HG03575 (cell line): ENCODE results near the gene ATF3.
"Not testable (repeated sequence)": the region's sequence is repeated elsewhere in the genome, so short reads cannot be mapped to it uniquely, and the experiment has no call there.

ENCODE experiments used
- ATAC-seq: cut with Tn5 transposase; IDR thresholded peaks from one replicate; pipeline ENCODE4 v1.9.1; 2021; ENCODE audit not compliant: unreplicated experiment, insufficient number of reproducible peaks, low FRiP score; ENCODE audit errors: extremely low read depth

Gene ATF3

GRCh38 chr1:212641956-212642355, 33.4 kb downstream of the ATF3 start:
- ATAC-seq = no peak

GRCh38 chr1:212643877-212644276, 35.3 kb downstream of the ATF3 start:
- ATAC-seq = no peak

- ATAC-seq = no peak
These were observed 36.4 kb downstream of the ATF3 start for GRCh38 chr1:212644866-212645545.

GRCh38 chr1:212645546-212646543, 37.3 kb downstream of the ATF3 start:
- no peak for ATAC-seq

- ATAC-seq = no peak
These were observed 38.0 kb downstream of the ATF3 start for GRCh38 chr1:212646588-212646987.

GRCh38 chr1:212647004-212647403, 38.4 kb downstream of the ATF3 start:
- no peak for ATAC-seq

GRCh38 chr1:212648431-212648830, 39.9 kb downstream of the ATF3 start:
- no peak for ATAC-seq

- ATAC-seq = no peak
These were observed 40.5 kb downstream of the ATF3 start for GRCh38 chr1:212649020-212649419.

- no peak for ATAC-seq
These were observed 41.7 kb downstream of the ATF3 start for GRCh38 chr1:212650228-212650627.

- no peak for ATAC-seq
These were observed 43.0 kb downstream of the ATF3 start for GRCh38 chr1:212651521-212651920.

GRCh38 chr1:212651977-212652376, 43.4 kb downstream of the ATF3 start:
- no peak for ATAC-seq

GRCh38 chr1:212652609-212653008, 44.0 kb downstream of the ATF3 start:
- no peak for ATAC-seq

GRCh38 chr1:212655668-212656440, 47.3 kb downstream of the ATF3 start:
- no peak for ATAC-seq

GRCh38 chr1:212656730-212657129, 48.2 kb downstream of the ATF3 start:
- no peak for ATAC-seq

- not testable (repeated sequence) for ATAC-seq
These were observed 49.7 kb downstream of the ATF3 start for GRCh38 chr1:212658250-212658649.

GRCh38 chr1:212664409-212665199, 56.0 kb downstream of the ATF3 start:
- ATAC-seq = no peak

GRCh38 chr1:212665241-212666115, 56.9 kb downstream of the ATF3 start:
- no peak for ATAC-seq
